HG03378 (cell line): ENCODE data around the gene COL5A1.

Experiments used
- ATAC-seq: cut with Tn5 transposase; IDR thresholded peaks from one replicate; pipeline ENCODE4 v1.9.1; 2021; ENCODE audit warnings: mild to moderate bottlenecking, moderate library complexity; ENCODE audit not compliant: unreplicated experiment

The COL5A1 gene

GRCh38 chr9:134641173-134641989 is at the start of gene COL5A1:
TSS of gene COL5A1 (plus strand) at chr9:134641803. CDS start at chr9:134642188, 385 bp downstream.
- ATAC-seq = no peak

- ATAC-seq = no peak
Measured at GRCh38 chr9:134592018-134592818, 49.4 kb upstream of the COL5A1 start.

GRCh38 chr9:134592819-134593200 is 48.8 kb upstream of the COL5A1 start:
- no peak for ATAC-seq

- ATAC-seq = no peak
Measured at GRCh38 chr9:134593286-134594077, 48.1 kb upstream of the COL5A1 start.

- ATAC-seq = no peak
Measured at GRCh38 chr9:134594078-134594941, 47.3 kb upstream of the COL5A1 start.

- no peak for ATAC-seq
Measured at GRCh38 chr9:134595014-134595413, 46.6 kb upstream of the COL5A1 start.

GRCh38 chr9:134597041-134597913 is 44.3 kb upstream of the COL5A1 start:
- no peak for ATAC-seq

- ATAC-seq = no peak
Measured at GRCh38 chr9:134597957-134598883, 43.4 kb upstream of the COL5A1 start.

- ATAC-seq = no peak
Measured at GRCh38 chr9:134598884-134599245, 42.7 kb upstream of the COL5A1 start.

- no peak for ATAC-seq
Measured at GRCh38 chr9:134600371-134600770, 41.2 kb upstream of the COL5A1 start.

GRCh38 chr9:134600836-134601638 is 40.6 kb upstream of the COL5A1 start:
- no peak for ATAC-seq

- ATAC-seq = no peak
Measured at GRCh38 chr9:134601764-134602163, 39.8 kb upstream of the COL5A1 start.

GRCh38 chr9:134602547-134603362 is 38.8 kb upstream of the COL5A1 start:
- no peak for ATAC-seq

GRCh38 chr9:134604834-134605233 is 36.8 kb upstream of the COL5A1 start:
- no peak for ATAC-seq

- no peak for ATAC-seq
Measured at GRCh38 chr9:134605351-134605965, 36.1 kb upstream of the COL5A1 start.

GRCh38 chr9:134605966-134606357 is 35.6 kb upstream of the COL5A1 start:
- ATAC-seq = no peak
